Colon (tissue), 2 donors: ENCODE measurements around the gene PHKG1.
"Not testable (repeated sequence)": the region's sequence is repeated elsewhere in the genome, so short reads cannot be mapped to it uniquely, and the experiment has no call there.

Source experiments
- FAIRE-seq: peaks from 2 replicates; lab custom pipeline; 2012; peaks lifted over from hg19 to GRCh38; lab: Jason Lieb, UNC
- donor health status: control.
- donor health status: control.

PHKG1 gene

GRCh38 chr7:56040730-56041129 is 52.0 kb downstream of the PHKG1 start:
- FAIRE-seq = no peak

DNA sequence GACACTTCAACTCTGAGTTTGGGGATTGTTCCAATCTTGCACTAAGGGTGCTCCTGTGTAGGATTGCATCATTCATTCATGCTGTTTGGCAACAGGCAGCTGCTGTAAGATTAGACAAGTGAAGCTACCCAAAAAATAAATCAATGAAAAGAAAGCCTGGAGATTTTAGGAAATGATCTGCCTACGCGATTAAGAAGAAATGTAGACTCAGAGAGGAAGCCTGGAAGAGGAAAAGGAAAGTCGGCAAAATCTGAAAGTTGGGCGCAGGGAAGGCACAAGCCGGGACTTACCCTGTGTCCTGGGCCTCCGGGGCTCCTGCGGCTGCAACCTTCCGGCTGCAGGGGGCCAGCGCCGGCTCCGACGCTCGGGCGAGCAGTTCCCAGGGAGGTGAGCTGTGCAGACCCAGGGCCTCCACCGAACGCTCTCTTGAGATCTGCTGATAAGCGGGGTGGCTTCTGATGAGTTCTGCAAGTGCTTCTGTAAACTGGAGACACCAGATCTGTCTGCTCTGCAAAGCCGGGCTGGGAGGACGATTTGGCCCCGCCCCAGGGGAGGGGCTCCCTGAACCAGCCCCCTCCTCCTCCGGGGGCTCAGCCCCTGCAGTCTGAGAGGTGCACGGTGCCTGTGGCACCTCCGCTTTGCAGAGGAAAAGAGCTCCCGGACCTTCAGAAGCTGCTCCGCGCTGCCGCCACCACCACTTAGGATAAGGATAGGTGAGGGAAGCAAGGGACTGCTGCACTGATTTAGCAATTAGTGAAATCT is 58.9 kb downstream of the PHKG1 start:
- no peak for FAIRE-seq

- not testable (repeated sequence) for FAIRE-seq
These were observed 60.2 kb downstream of the PHKG1 start for GRCh38 chr7:56032578-56032977.

GRCh38 chr7:56031556-56031955 is 61.2 kb downstream of the PHKG1 start:
- FAIRE-seq = not testable (repeated sequence)

GRCh38 chr7:56030340-56030739 is 62.4 kb downstream of the PHKG1 start:
- FAIRE-seq = no peak
